SK-N-MC (cell line): Measurements from ENCODE around the gene TBC1D7.

ENCODE experiments used
- DNase-seq: peaks from one replicate; pipeline ENCODE4 v3.0.0-alpha.2; 2011; ENCODE audit warnings: low read depth, low spot score
- H3K27ac ChIP-seq: fragments of 200-600 bp; sonication (generic); 2 replicates; pipeline ENCODE4 v1.5.1; 2016; ENCODE audit warnings: mixed run types
- H3K36me3 ChIP-seq: fragments of 200-600 bp; sonication (generic); 2 replicates; pipeline ENCODE4 v1.6.1; 2017; ENCODE audit warnings: antibody characterized with exemption, low read length, mixed read lengths; ENCODE audit not compliant: insufficient read depth
- H3K4me3 ChIP-seq: fragments of 200-600 bp; sonication (generic); 2 replicates; pipeline ENCODE4 v1.5.1; 2016
- H3K9ac ChIP-seq: fragments of 200-600 bp; sonication (generic); 2 replicates; pipeline ENCODE4 v1.8.0; 2017; ENCODE audit warnings: mixed run types, mixed read lengths; ENCODE audit not compliant: insufficient read length
- H3K9me3 ChIP-seq: fragments of 200-600 bp; sonication (generic); 2 replicates; pipeline ENCODE4 v1.6.1; 2017; ENCODE audit warnings: low read depth, mild to moderate bottlenecking, antibody characterized with exemption, low read length, moderate library complexity, mixed read lengths
- EZH2 ChIP-seq: fragments of 200-600 bp; sonication (generic); IDR thresholded peaks from one replicate; pipeline ENCODE4 v1.6.1; 2017; ENCODE audit warnings: antibody characterized with exemption
- FOXP2 ChIP-seq: optimal IDR thresholded peaks from 2 replicates; pipeline ENCODE3; 2011; ENCODE audit warnings: mild to moderate bottlenecking, moderate library complexity; ENCODE audit not compliant: insufficient read depth; ENCODE audit errors: extremely low read length, control extremely low read depth
- POLR2AphosphoS5 ChIP-seq: IDR thresholded peaks from 2 replicates; pipeline ENCODE4 v1.6.1; 2012; ENCODE audit warnings: mild to moderate bottlenecking, low read depth, low read length, borderline replicate concordance

The TBC1D7 gene

DNA sequence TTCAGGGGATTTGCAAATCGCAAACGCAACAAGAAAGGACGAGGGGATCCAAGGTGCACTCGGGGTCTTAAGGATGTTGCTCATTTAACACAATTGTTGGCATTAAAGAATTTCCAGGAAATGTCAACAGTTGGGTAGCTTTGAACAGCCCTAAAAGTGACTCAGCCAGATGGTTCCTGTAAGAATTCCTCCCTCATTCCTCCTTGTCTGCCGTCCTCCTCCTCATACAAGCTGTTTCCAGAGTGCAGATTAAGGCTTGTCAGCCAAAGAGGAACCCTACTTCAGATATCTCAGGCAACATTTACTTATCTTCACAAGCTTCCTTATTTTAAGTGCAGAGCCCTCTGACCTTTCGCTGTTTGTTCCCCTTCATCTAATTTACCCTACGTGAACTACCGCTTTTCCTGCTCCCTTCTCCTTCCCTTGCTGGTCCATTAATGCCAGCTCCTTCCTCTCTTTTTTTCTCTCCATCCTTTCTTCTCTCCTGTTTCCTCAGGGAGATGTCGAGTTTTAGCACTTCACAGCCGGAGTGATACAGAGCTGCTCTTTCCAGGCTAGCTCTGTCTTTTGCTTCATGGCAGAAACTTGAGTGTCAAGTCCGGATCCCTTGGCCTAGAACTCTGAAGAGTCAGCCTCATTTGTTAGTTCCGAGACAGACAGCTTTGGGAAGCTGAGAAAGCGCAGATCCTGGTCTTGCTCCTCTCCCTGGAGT, 26.1 kb upstream of the TBC1D7 start:
- no peak overlapping the region for H3K27ac ChIP-seq
- no peaks in the 10 kb centered on the region for H3K9me3 ChIP-seq
- DNase-seq: no peak
- TF ChIP-seq EZH2 (no peak), FOXP2 (no peak), POLR2AphosphoS5 (no peak)
- no peak overlapping the region for H3K9ac ChIP-seq
- H3K36me3 ChIP-seq: no peaks in the 10 kb centered on the region
- no peak overlapping the region for H3K4me3 ChIP-seq

DNA sequence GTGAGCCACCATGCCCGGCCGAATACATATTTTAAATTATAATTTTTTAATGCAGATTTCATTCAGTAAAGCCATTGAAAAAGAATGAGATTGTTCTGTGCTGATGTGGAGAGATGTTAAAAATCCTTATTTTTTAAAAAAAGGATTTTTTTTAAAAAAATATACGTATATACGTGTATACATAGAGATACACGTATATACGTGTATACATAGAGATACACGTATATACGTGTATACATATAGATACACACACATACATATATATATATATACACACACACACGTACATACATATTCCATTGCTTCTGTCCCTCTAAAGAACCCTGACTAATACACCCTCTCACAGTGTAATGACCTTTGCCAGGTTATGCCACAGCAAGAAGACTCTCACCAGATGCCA, 23.8 kb upstream of the TBC1D7 start:
- no peak for DNase-seq
- no peak for TF ChIP-seq FOXP2
- no peaks in the 10 kb centered on the region for H3K36me3 ChIP-seq

DNA sequence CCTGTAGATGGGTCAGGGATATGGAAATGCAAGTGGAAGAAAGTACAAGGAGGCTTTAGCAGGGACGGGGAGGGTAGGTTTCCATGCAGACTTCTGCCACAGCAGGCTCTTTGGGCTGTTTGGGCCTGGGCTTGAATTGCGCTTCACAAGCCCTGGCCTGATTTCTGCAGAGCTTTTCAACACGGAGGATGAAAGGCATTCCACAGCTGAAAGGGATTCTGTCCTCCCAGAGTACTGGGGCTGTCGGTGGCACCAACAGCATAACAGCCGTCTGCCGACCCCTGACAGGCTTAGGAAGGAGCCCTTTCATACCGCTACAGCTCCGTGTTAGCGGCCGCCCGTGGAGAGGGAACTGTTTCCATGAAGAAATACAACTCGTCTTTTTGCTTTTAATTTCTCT, 22.9 kb upstream of the TBC1D7 start:
- Histone ChIP-seq H3K27ac (no peak overlapping the region), H3K4me3 (no peak overlapping the region), H3K9me3 (no peaks in the 10 kb centered on the region), H3K36me3 (no peaks in the 10 kb centered on the region), H3K9ac (no peak overlapping the region)
- no peak for DNase-seq
- TF ChIP-seq POLR2AphosphoS5 (no peak), FOXP2 (no peak), EZH2 (no peak)

More for the DNA sequence above, 23.8 kb upstream of the TBC1D7 start:
- Histone ChIP-seq H3K9me3 (no peaks in the 10 kb centered on the region), H3K9ac (no peak overlapping the region), H3K27ac (no peak overlapping the region), H3K4me3 (no peak overlapping the region)

DNA sequence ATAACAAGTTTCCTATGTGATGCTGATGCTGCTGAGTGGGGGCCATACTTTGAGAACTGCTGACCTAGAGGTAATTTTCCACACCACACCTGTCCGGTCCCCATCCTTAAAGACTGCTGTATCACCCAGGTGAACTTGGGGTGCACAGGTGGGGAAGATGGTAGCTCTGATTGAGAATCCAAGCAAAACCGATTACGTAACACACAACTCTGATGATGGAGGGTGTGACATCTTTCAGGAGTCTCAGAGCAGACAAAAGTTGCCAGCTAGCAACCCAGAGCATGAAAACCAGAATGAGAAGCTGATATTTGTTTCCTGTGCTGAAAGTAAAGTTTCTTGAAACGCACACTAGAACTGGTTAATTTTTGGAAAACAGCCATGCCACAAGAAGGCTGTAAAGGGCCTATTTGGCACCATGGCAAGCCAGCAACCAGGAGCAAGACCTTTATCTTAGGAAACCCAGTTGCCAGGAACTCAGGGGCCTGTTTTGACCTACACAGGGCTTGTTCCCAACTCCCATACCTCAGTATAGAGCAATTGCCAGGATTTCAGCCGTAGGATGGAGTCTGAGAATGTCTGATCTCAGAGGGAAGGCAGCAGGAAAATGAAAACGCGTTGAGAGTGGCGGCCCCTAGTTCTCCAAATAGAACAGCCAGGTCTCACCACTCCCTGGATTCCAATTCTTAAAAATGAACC, 21.6 kb upstream of the TBC1D7 start:
- DNase-seq: no peak
- Histone ChIP-seq H3K4me3 (no peak overlapping the region), H3K36me3 (no peaks in the 10 kb centered on the region), H3K27ac (no peak overlapping the region), H3K9ac (no peak overlapping the region), H3K9me3 (no peaks in the 10 kb centered on the region)
- TF ChIP-seq POLR2AphosphoS5 (no peak), FOXP2 (no peak), EZH2 (no peak)

DNA sequence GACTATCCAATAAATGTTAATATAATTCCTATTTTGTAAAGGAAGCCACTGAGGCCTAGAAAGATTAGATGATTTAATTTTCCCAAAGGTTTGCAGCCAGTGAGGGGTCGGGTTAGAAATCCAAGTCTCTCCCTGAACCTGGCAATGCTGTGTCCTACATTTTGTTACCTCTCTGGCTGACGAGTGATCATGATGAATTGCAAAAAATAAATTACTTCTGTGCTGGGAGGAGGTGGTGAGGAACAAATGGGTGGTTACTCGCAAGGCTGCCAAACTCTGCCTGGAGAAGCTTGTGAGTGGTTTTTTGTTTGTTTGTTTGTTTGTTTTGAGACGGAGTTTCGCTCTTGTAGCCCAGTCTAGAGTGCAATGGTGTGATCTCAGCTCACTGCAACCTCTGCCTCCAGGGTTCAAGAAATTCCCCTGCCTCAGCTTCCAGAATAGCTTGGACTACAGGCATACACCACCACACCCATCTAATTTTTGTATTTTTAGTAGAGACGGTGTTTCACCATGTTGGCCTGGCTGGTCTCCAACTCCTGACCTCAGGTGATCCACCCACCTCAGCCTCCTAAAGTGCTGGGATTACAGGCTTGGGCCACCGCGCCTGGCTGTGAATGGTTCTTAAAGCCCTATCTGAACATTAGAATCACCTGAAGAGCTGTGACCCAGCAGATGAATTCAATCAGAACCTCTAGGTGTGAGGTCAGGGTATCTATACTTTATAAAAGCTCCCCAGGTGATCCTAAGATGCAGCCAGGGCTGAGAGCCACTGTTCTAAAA, 20.2 kb upstream of the TBC1D7 start:
- H3K27ac ChIP-seq: no peak overlapping the region
- H3K4me3 ChIP-seq: no peak overlapping the region
- H3K9ac ChIP-seq: no peak overlapping the region
- H3K9me3 ChIP-seq: no peaks in the 10 kb centered on the region
- no peak for DNase-seq
- no peaks in the 10 kb centered on the region for H3K36me3 ChIP-seq
- TF ChIP-seq EZH2 (no peak), POLR2AphosphoS5 (no peak), FOXP2 (no peak)

DNA sequence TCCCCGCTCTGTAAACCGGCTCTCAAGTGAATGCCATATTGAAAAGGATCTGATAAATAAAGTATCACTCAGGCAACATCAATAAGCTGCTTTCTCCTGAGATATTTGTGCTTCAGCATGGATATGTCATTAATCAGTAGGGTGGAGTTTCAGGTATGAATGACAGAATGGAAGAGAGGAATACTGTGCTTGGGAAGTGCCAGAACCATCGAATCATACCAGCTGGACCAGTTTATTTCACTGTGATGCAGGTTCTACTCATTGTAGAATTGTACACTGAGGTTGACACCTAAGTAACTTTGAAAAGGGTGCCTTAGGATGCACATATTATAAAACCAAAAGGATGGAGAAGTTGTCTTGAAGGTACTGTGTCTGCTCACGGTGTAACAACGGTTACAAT, 17.9 kb upstream of the TBC1D7 start:
- Histone ChIP-seq H3K36me3 (no peaks in the 10 kb centered on the region), H3K4me3 (no peak overlapping the region), H3K27ac (no peak overlapping the region), H3K9ac (no peak overlapping the region), H3K9me3 (no peaks in the 10 kb centered on the region)
- TF ChIP-seq FOXP2 (no peak), EZH2 (no peak), POLR2AphosphoS5 (no peak)
- DNase-seq: no peak

DNA sequence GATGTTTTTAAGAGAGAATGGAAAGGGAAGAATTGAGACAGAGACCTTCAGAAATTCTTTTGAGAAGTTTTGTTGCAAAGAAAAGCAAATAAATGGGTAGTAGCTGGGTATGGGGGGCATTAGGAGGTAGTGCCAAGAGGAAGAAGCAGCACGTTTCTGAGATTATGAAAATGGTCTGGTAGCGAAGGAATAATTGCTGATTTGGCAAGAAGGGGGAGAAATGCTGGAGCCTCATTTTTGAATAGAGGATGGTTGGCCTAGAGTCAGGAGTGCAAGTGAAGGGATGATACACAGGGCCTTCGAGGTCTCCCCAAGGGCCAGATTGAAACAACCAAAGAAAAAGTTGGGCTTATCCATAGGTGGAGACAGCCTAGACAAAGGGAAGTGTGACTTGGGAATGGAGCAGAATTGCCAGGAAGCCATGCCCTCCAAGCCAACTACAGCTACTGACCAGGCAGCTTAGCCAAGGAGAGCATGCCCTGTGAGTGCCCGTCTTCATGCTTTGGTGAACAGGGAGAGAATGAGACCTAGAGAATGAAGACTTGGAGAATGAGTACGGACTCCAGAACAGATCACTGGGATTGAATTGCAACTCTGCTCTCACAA, 14.2 kb upstream of the TBC1D7 start:
- no peaks in the 10 kb centered on the region for H3K36me3 ChIP-seq
- DNase-seq: no peak
- no peaks in the 10 kb centered on the region for H3K9me3 ChIP-seq
- no peak overlapping the region for H3K9ac ChIP-seq
- H3K27ac ChIP-seq: no peak overlapping the region
- no peak overlapping the region for H3K4me3 ChIP-seq
- TF ChIP-seq POLR2AphosphoS5 (no peak), EZH2 (no peak), FOXP2 (no peak)
